Measurements from ENCODE around the gene ABCC9.

The ABCC9 gene

DNA sequence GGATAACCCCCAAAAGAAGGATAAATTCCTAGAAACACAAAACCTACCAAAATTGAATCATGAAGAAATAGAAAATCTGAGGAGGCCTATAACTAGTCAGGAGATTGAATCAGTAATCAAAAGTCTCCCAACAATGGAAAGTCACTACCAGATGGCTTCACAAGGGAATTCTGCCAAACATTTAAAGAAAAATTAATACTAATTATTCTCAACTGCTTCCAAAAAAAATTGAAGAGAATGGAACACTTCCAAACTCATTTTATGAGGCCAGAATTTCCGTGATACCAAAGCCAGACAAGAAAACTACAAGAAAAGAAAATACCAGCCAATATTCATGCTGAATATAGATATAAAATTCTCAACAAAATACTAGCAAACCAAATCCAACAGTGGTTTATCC lies 7.8 kb upstream of the ABCC9 start:
- Histone ChIP-seq H3K9me2 (replicated peaks; ENCODE audit: insufficient read depth, low read length) (no peaks in the 10 kb centered on the region), H2AFZ (ENCODE audit: low read depth, low read length, severe bottlenecking) (no peak overlapping the region), H3K4me2 (ENCODE audit: low read depth, low read length, poor library complexity, severe bottlenecking) (no peak overlapping the region), H3K27me3 (ENCODE audit: low read length) (no peaks in the 10 kb centered on the region), H3K36me3 (ENCODE audit: low read length) (no peaks in the 10 kb centered on the region; the same call in 1 of the 2 replicates), H3K9ac (ENCODE audit: low read length) (no peak overlapping the region), H3K9me3 (ENCODE audit: insufficient read depth, low read length) (peaks cover 3% of the 10 kb centered on the region; the same call in 1 of the 2 replicates), H4K20me1 (ENCODE audit: low read depth, low read length) (no peaks in the 10 kb centered on the region), H3K79me2 (ENCODE audit: insufficient read depth, low read length) (no peaks in the 10 kb centered on the region), H3K4me3 (ENCODE audit: insufficient read depth, low read length, poor library complexity, severe bottlenecking) (no peak overlapping the region), H3K27ac (ENCODE audit: low read depth, low read length) (no peak overlapping the region), H3F3A (ENCODE audit: insufficient read depth) (no peaks in the 10 kb centered on the region)
- TF ChIP-seq, protein P1, sequence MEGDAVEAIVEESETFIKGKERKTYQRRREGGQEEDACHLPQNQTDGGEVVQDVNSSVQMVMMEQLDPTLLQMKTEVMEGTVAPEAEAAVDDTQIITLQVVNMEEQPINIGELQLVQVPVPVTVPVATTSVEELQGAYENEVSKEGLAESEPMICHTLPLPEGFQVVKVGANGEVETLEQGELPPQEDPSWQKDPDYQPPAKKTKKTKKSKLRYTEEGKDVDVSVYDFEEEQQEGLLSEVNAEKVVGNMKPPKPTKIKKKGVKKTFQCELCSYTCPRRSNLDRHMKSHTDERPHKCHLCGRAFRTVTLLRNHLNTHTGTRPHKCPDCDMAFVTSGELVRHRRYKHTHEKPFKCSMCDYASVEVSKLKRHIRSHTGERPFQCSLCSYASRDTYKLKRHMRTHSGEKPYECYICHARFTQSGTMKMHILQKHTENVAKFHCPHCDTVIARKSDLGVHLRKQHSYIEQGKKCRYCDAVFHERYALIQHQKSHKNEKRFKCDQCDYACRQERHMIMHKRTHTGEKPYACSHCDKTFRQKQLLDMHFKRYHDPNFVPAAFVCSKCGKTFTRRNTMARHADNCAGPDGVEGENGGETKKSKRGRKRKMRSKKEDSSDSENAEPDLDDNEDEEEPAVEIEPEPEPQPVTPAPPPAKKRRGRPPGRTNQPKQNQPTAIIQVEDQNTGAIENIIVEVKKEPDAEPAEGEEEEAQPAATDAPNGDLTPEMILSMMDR (IDR thresholded peaks at IDR 0.05; ENCODE audit: insufficient read depth, low read length, poor library complexity, severe bottlenecking), result no peak
- TF ChIP-seq EZH2phosphoT487 (conservative IDR thresholded peaks at IDR 0.05; ENCODE audit: low read length), result no peak

DNA sequence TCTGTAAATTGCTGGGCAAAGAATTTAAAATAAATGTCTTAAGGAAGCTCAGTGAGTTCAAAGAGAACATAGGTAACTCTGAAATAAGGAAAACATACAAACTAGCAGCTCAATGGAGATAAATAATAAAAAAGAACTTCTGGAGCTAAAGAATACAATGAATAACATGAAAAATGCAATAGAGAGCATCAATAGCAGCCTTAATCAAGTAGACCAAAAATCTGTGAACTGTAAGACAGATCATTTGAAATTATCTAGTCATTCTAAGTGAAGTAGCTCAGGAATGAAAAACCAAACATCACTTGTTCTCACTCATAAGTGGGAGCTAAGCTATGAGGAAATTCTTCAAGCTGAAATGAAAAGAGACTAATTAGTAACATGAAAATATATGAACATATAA lies 5.8 kb upstream of the ABCC9 start:
- Histone ChIP-seq H3K27ac (ENCODE audit: low read depth, low read length) (no peak overlapping the region), H3K79me2 (ENCODE audit: insufficient read depth, low read length) (no peaks in the 10 kb centered on the region), H3F3A (ENCODE audit: insufficient read depth) (no peaks in the 10 kb centered on the region), H3K9me3 (ENCODE audit: insufficient read depth, low read length) (peaks cover 3% of the 10 kb centered on the region; the same call in 1 of the 2 replicates), H3K36me3 (ENCODE audit: low read length) (no peaks in the 10 kb centered on the region; the same call in 1 of the 2 replicates), H3K9ac (ENCODE audit: low read length) (no peak overlapping the region), H4K20me1 (ENCODE audit: low read depth, low read length) (no peaks in the 10 kb centered on the region), H3K4me2 (ENCODE audit: low read depth, low read length, poor library complexity, severe bottlenecking) (no peak overlapping the region), H3K27me3 (ENCODE audit: low read length) (no peaks in the 10 kb centered on the region), H3K4me3 (ENCODE audit: insufficient read depth, low read length, poor library complexity, severe bottlenecking) (no peak overlapping the region), H3K9me2 (replicated peaks; ENCODE audit: insufficient read depth, low read length) (no peaks in the 10 kb centered on the region), H2AFZ (ENCODE audit: low read depth, low read length, severe bottlenecking) (no peak overlapping the region)
- no peak for TF ChIP-seq EZH2phosphoT487 (conservative IDR thresholded peaks at IDR 0.05; ENCODE audit: low read length)
- TF ChIP-seq, protein P1 (IDR thresholded peaks at IDR 0.05; ENCODE audit: insufficient read depth, low read length, poor library complexity, severe bottlenecking), result no peak

DNA sequence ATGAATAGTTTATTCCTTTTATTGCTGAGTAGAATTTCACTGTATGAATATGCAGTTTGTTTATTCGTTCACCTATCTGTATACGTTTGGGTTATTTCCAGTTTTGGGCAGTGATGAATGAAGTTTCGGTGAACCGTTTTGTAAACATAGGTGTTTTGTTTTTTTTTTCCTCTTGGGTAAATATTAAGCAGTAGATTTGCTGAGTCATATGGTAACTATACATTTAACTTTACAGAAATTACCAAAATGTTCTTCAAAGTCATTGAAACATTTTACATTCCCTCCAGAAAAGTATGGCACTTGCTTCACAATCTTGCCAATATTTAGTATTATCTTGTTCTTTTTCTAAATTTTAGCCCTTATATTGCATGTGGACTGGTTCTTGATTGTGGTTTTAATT lies 3.8 kb upstream of the ABCC9 start:
- Histone ChIP-seq H3K9ac (ENCODE audit: low read length) (no peak overlapping the region), H3K9me3 (ENCODE audit: insufficient read depth, low read length) (no peaks in the 10 kb centered on the region), H3K79me2 (ENCODE audit: insufficient read depth, low read length) (no peaks in the 10 kb centered on the region), H2AFZ (ENCODE audit: low read depth, low read length, severe bottlenecking) (no peak overlapping the region), H3K27me3 (ENCODE audit: low read length) (no peaks in the 10 kb centered on the region), H3K36me3 (ENCODE audit: low read length) (no peaks in the 10 kb centered on the region; the same call in 1 of the 2 replicates), H4K20me1 (ENCODE audit: low read depth, low read length) (no peaks in the 10 kb centered on the region), H3F3A (ENCODE audit: insufficient read depth) (no peaks in the 10 kb centered on the region), H3K27ac (ENCODE audit: low read depth, low read length) (no peak overlapping the region), H3K4me3 (ENCODE audit: insufficient read depth, low read length, poor library complexity, severe bottlenecking) (no peak overlapping the region), H3K9me2 (replicated peaks; ENCODE audit: insufficient read depth, low read length) (no peaks in the 10 kb centered on the region), H3K4me2 (ENCODE audit: low read depth, low read length, poor library complexity, severe bottlenecking) (no peak overlapping the region)
- TF ChIP-seq, protein P1 (IDR thresholded peaks at IDR 0.05; ENCODE audit: insufficient read depth, low read length, poor library complexity, severe bottlenecking), result no peak
- TF ChIP-seq EZH2phosphoT487 (conservative IDR thresholded peaks at IDR 0.05; ENCODE audit: low read length), result no peak

Data from SU-DHL-6 (cell line).